NCI-H1048 (cell line): Measurements from ENCODE around the gene TMEM150C.
A peak's percentile ranks its signal among the peaks of the same experiment; 100 is the strongest.
"Not testable (repeated sequence)": the region's sequence is repeated elsewhere in the genome, so short reads cannot be mapped to it uniquely, and the experiment has no call there.

ENCODE experiments used
- DNase-seq: peaks from one replicate; lab custom pipeline; 2025; lab: John Stamatoyannopoulos, UW

TMEM150C gene

GRCh38 chr4:82569076-82569475 is 7.3 kb upstream of the TMEM150C start:
- DNase-seq, result no peak

- DNase-seq, result no peak
Observed at GRCh38 chr4:82567444-82567843, 5.7 kb upstream of the TMEM150C start.

- no peak for DNase-seq
Observed at GRCh38 chr4:82562564-82562854, 721 bp upstream of the TMEM150C start.

GRCh38 chr4:82560853-82561785 is 669 bp downstream of the TMEM150C start:
- no peak for DNase-seq

- no peak for DNase-seq
Observed at GRCh38 chr4:82559735-82560120, 2.1 kb downstream of the TMEM150C start.

- not testable (repeated sequence) for DNase-seq
Observed at GRCh38 chr4:82559090-82559734, 2.6 kb downstream of the TMEM150C start.

GRCh38 chr4:82555276-82555675 is 6.5 kb downstream of the TMEM150C start:
- no peak for DNase-seq

GRCh38 chr4:82553020-82553419 is 8.8 kb downstream of the TMEM150C start:
- DNase-seq, result no peak

GRCh38 chr4:82551734-82552133 is 10.1 kb downstream of the TMEM150C start:
- DNase-seq, result no peak

GRCh38 chr4:82547850-82548249 is 13.9 kb downstream of the TMEM150C start:
- not testable (repeated sequence) for DNase-seq

- no peak for DNase-seq
Observed at GRCh38 chr4:82543131-82543530, 18.7 kb downstream of the TMEM150C start.

- DNase-seq, result no peak
Observed at GRCh38 chr4:82542642-82543041, 19.1 kb downstream of the TMEM150C start.

GRCh38 chr4:82529322-82529721 is 32.5 kb downstream of the TMEM150C start:
- no peak for DNase-seq

- no peak for DNase-seq
Observed at GRCh38 chr4:82528868-82529267, 32.9 kb downstream of the TMEM150C start.

GRCh38 chr4:82528074-82528473 is 33.7 kb downstream of the TMEM150C start:
- no peak for DNase-seq

- no peak for DNase-seq
Observed at GRCh38 chr4:82525307-82525911, 36.4 kb downstream of the TMEM150C start.

- DNase-seq, result peak; percentile 16
Observed at GRCh38 chr4:82524570-82525152, 37.1 kb downstream of the TMEM150C start.

- peak; percentile 31 for DNase-seq
Observed at GRCh38 chr4:82523179-82523578, 38.6 kb downstream of the TMEM150C start.

GRCh38 chr4:82522472-82522871 is 39.3 kb downstream of the TMEM150C start:
- no peak for DNase-seq

- DNase-seq, result no peak
Observed at GRCh38 chr4:82521283-82521682, 40.5 kb downstream of the TMEM150C start.

GRCh38 chr4:82519776-82520175 is 42.0 kb downstream of the TMEM150C start:
- no peak for DNase-seq

GRCh38 chr4:82519072-82519471 is 42.7 kb downstream of the TMEM150C start:
- no peak for DNase-seq

- DNase-seq, result no peak
Observed at GRCh38 chr4:82517043-82517442, 44.7 kb downstream of the TMEM150C start.
